Stimulated activated CD4-positive, alpha-beta T cell treated with anti-CD3 and anti-CD28 coated beads, Interleukin-4, amount 100 ng/mL, for 24 hours (primary cell): ENCODE data around the gene ZFHX3.
"Not testable (repeated sequence)": the region's sequence is repeated elsewhere in the genome, so short reads cannot be mapped to it uniquely, and the experiment has no call there.

Experiments
- DNase-seq: peaks from one replicate; pipeline ENCODE4 v3.0.0-alpha.2; 2020

ZFHX3 gene

GRCh38 chr16:72992142-72992601, 55.8 kb downstream of the ZFHX3 start:
- DNase-seq = no peak

DNA sequence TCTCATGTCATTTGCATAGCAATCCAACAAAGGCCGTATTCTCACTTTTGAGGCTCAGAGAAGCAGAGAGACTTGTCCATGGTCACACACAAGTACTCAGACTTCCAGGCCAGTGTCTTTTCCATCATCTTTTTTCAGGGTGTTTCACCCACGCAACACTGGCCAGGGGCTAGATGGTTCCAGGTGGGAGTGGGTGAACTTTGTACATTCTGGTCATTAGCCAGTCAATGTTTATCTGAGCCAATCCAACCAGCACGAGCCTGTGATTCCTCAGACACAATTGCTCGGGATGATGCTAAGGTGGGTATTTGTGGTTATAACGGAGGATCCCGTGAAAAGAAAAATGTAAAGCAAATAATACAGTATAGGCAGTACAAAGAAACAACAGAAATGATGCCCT, 56.3 kb downstream of the ZFHX3 start:
- DNase-seq = no peak

GRCh38 chr16:72991211-72991610, 56.7 kb downstream of the ZFHX3 start:
- DNase-seq = no peak

- DNase-seq = no peak
Observed at GRCh38 chr16:72990571-72990970, 57.4 kb downstream of the ZFHX3 start.

DNA sequence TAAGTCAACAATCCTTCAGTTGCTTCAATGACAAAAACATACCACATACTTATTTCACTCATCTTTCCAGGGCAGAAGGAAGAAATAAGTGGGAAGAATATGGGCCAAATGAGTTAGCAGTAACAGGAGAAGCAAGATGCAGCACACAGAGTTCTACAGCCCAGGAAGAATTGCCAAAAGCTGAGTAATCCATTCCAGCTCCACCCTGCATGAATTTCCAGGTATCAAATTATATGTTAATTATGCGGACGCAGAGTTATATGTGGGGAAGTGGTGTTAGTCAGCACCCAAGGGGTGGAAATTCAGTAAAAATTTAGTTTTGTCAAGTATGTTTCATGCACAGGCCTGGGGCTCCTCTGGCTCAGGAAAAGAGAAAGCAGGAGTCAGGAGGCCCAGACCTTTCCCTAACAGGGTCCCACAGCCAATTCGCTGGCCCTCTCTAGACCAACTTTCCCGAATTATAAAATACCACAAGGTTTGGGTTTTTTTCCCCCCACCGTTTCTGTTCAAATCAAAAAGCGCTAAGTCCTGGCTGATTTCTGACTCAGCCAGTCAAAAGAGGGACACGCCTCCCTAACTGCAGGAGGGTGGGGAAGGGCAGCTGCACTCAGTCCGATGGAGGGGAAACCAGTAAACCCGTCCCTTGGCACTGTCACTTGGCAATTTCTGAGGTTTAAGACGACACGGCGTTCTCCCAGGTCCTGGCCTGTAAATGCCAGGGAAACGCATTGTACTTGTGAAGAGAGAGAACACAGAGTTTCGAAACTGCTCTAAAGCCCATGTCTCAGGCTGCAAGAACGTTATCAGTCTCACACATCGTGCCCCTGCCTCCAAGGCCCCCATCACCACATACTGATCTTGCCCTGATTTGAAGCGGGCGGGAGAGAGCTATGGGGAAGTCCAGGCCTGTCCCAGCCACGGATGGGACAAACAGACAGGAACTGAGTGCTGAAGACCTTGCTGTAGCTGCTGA, 58.1 kb downstream of the ZFHX3 start:
- DNase-seq = no peak

- DNase-seq = not testable (repeated sequence)
Observed at GRCh38 chr16:72989203-72989578, 58.7 kb downstream of the ZFHX3 start.

- no peak for DNase-seq
Observed at GRCh38 chr16:72988569-72988968, 59.4 kb downstream of the ZFHX3 start.

GRCh38 chr16:72987480-72987901, 60.4 kb downstream of the ZFHX3 start:
- no peak for DNase-seq

- no peak for DNase-seq
Observed at GRCh38 chr16:72985995-72986394, 61.9 kb downstream of the ZFHX3 start.

DNA sequence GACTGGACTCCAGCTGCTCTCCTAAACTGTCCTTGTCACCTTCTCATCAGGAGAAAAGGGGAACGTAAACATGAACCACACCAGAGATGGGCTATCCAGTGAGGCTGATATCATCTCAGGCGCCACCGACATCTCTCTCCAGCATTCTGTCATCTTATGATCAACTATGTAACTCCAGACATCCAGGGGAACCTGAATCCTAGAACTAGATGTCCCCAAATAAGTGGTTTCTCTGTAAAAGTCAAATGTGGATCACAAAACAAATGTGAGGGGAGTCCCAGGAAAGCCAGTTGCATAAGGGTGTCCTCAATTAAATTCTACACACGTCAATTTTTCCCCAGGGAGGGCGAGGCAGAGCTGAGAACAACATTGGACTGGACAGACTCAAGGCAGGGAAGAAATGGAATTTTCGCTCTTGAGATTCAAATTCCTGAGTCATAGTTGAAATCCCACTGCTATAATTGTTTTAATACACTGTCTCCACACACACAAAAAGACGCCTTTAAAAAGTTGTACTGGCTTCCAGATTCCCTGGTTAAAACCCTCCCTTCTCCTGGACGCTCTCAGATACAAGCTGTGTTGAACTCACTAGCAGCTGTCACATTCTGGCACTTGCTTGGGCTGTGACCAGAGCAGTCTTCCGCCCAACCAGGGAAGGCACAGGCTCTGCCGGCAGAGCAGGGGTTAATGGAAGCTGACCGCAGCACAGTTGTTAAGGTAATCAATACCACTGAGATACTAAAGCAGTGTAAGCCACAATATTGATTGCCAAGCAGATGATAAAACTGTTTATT, 62.6 kb downstream of the ZFHX3 start:
- no peak for DNase-seq

- no peak for DNase-seq
Observed at GRCh38 chr16:72983728-72984350, 64.1 kb downstream of the ZFHX3 start.

GRCh38 chr16:72983241-72983640, 64.7 kb downstream of the ZFHX3 start:
- no peak for DNase-seq

- no peak for DNase-seq
Observed at GRCh38 chr16:72979974-72980373, 68.0 kb downstream of the ZFHX3 start.

DNA sequence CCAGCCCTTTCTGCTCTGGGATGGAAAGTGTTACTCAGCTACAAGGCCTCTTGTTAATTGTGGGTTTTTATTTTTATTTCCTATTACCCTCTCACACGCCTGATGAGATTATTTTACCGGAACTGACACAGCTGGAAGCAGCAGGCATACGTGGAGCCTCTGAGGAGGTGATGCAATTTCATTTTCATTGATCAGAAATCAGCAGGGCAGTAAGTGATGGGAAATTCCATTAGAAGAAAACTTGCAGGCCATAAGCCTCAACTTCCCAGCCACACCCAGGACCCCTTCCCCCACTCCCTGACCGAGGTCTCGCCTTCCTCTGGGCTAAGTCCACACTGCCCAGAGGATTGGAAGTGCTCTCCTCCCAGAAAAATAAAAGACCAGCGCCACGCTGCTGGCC, 69.7 kb downstream of the ZFHX3 start:
- DNase-seq = no peak

DNA sequence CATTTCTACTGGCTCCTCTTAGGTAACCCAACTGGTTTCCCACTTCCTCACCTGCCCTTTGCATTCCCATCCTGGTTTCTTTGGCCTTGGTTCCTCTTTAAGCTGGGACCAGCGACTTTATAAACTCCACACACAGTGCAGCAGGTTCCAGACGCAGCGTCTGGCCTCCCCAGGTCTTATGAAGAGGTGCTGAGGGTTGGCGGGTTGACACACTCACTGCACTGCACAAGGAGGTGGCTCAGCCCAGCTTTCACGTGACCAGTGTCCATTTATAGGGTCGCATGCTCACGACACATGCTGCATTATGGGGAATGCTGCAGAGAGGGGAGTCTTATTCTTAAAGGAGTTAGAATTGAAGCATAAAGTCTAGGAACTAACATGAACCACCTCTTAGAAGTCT, 70.8 kb downstream of the ZFHX3 start:
- DNase-seq = no peak

- no peak for DNase-seq
Observed at GRCh38 chr16:72976438-72977064, 71.4 kb downstream of the ZFHX3 start.

GRCh38 chr16:72975809-72976437, 72.0 kb downstream of the ZFHX3 start:
- no peak for DNase-seq

- DNase-seq = no peak
Observed at GRCh38 chr16:72974142-72974769, 73.7 kb downstream of the ZFHX3 start.

DNA sequence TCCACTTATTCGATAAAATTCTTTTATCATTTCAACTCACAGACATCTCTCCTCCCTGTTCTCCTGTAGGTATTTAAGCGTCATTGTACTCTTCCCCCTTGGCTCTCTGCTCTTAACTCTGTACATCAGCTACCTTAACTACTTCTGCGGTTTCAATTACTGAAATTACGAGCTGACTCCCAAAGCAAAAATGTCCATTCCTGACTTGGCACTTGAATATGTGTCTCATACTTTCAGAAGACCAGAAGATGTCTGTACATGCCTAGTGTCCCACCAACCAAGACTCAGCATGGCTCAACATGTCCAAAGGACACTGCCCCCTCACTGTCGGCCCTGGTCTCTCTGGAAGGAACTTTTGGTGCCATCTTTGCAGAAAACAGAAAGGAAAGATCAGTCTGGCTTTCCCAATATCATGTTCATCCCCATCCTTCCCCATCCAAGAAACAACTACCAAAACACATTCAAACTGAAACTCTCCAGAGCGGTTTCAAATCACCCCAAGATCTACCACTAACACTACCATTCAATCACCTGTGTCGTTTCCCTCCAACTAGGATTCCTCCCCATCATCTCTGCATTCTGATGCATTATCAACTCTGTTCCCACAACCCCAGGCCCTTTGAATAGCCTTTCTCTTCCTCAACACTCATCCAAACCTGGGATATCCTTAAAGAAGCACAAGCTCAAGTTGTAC, 74.9 kb downstream of the ZFHX3 start:
- DNase-seq = no peak

DNA sequence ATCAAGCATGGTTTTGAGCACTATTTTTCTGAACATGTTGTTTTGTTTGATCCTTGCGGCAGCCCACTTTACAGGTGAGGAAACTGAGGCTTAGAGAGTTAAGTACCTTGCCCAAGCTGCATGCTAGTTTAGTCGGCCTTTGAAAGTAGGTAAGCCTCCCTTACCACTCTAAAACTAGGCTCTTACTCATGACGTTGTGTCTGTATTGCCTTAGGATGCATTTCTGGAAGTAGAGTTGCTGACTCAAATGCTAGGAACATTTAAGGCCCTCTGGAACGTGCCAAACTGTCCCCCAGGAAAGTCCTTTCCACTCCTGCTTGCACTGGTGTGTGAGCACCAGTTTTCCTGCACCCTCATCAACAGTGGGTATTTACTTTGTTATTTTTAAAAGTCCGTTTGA, 76.6 kb downstream of the ZFHX3 start:
- DNase-seq = no peak

- no peak for DNase-seq
Observed at GRCh38 chr16:72970656-72971055, 77.3 kb downstream of the ZFHX3 start.
